Muscle layer of colon (tissue), 2 donors: Measurements from ENCODE around the gene SLC6A19.

Experiments used
- H3K27ac ChIP-seq: one replicate; pipeline ENCODE4 v1.7.0; 2013; ENCODE audit warnings: low read depth, mild to moderate bottlenecking, low read length, moderate library complexity
- H3K27me3 ChIP-seq, 2 donors: one replicate each; pipeline ENCODE4 v1.7.0; 2013; ENCODE audit warnings: low read length in 2 of 2, mild to moderate bottlenecking in 2 of 2; ENCODE audit not compliant: insufficient read depth in 2 of 2, control insufficient read depth in 1 of 2
- H3K36me3 ChIP-seq: one replicate; pipeline ENCODE4 v1.7.0; 2013; ENCODE audit warnings: mild to moderate bottlenecking, low read length; ENCODE audit not compliant: insufficient read depth
- H3K4me1 ChIP-seq: one replicate; pipeline ENCODE4 v1.7.0; 2013; ENCODE audit warnings: mild to moderate bottlenecking, low read length; ENCODE audit not compliant: insufficient read depth
- H3K4me3 ChIP-seq, 2 donors: one replicate each; pipeline ENCODE4 v1.7.0; 2013; ENCODE audit warnings: low read length in 2 of 2, low read depth in 1 of 2, mild to moderate bottlenecking in 1 of 2, moderate library complexity in 1 of 2
- H3K9ac ChIP-seq: one replicate; pipeline ENCODE4 v1.7.0; 2013; ENCODE audit warnings: low read length
- H3K9me3 ChIP-seq: one replicate; pipeline ENCODE4 v1.7.0; 2013; ENCODE audit warnings: mild to moderate bottlenecking, low read length
- donor health status: abdominal sarcoma.
- donor health status: Adenocarcinoma of cecum.

Gene SLC6A19

DNA sequence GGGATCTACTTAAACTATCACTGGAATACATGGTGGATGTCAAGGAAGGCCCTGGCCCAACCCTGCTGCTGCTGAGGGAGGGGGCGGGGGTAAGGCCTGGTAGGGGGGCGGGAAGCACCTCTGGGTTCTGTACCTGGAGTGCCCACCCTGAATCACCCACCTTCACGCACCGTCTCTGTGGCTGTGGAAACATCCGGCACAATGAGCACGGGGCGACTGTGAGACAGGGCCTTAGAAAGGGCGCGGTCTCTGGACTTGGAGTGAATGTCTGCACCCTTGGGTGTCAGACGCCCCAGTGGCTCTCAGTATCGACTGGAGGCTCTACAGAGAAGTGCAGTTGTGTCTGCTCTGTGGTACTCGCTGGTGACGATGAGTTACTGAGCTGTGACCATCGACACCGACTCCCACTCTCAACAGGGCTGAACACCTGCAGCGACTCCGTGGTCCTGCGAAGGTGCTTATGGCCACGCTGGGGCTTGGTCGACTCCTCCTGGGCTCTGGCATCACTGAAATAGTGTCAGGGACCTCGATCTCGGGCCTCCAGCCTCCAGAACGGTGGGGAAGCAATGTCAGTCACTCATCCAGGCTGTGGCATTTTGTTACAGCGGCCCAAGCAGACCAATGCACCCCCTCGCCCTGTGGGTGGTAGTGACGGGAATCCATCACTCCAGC lies 25.5 kb upstream of the SLC6A19 start:
- H3K9ac ChIP-seq = no peak overlapping the region

GRCh38 chr5:1176473-1177391 lies 24.7 kb upstream of the SLC6A19 start:
- no peaks in the 10 kb centered on the region for H3K9me3 ChIP-seq
- peaks cover 0 to 10% of the 10 kb centered on the region in 2 donors for H3K27me3 ChIP-seq
- H3K4me3 ChIP-seq = no peak overlapping the region
- no peak overlapping the region for H3K27ac ChIP-seq
- H3K4me1 ChIP-seq = no peaks in the 10 kb centered on the region
- H3K36me3 ChIP-seq = no peaks in the 10 kb centered on the region
- no peak overlapping the region for H3K9ac ChIP-seq

More for the DNA sequence above, 25.5 kb upstream of the SLC6A19 start:
- H3K27me3 ChIP-seq = peaks cover 0 to 5% of the 10 kb centered on the region in 2 donors
- no peaks in the 10 kb centered on the region for H3K36me3 ChIP-seq
- no peaks in the 10 kb centered on the region for H3K9me3 ChIP-seq
- H3K4me3 ChIP-seq = no peak overlapping the region
- no peaks in the 10 kb centered on the region for H3K4me1 ChIP-seq
- no peak overlapping the region for H3K27ac ChIP-seq

- Histone ChIP-seq H3K36me3 (no peaks in the 10 kb centered on the region), H3K4me1 (no peaks in the 10 kb centered on the region), H3K9me3 (no peaks in the 10 kb centered on the region), H3K9ac (no peak overlapping the region), H3K4me3 (no peak overlapping the region), H3K27me3 (peaks cover 0 to 14% of the 10 kb centered on the region in 2 donors), H3K27ac (no peak overlapping the region)
These were observed 23.4 kb upstream of the SLC6A19 start for GRCh38 chr5:1177826-1178528.

DNA sequence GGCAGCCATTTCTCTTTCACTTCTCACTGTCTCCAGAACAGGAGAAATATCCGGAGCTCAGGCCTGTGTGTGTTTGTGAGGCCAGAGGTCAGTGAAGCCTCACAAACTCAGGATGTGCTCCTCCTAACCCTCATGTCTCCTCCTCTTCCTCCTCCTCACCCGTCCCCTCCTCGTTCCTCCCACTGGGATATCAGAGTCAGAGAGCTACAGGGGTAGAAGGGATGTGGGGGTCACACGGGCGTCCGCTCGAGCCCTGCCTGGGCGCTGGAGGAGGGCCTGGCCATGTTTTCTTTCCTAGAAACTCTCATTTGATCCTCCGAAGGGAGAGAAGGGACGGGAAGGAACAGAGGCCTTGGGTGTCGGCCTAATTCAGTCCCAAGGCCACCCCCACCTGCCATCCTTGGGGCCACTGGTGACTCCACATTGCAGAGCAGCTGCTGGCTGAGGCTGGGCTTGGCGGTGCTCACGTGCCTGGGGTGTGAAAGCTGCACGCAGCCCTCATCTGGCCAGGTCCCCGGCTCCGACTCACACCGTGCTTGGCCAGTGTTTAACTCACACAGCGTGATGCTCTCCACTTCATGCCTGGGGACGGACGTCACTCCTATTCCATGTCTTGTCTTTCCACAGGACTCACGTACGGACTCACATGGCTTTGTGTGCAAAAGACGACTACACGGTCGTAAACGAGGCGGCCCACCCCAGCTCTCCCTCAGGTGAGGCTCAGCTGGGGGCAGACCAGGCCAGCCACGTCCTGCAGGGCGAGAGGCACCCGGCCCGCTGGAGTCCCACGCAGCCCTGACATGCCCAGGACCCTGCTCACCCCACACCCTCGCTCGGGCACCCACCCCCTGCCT lies 22.6 kb upstream of the SLC6A19 start:
- Histone ChIP-seq H3K4me1 (no peaks in the 10 kb centered on the region), H3K27me3 (peaks cover 0 to 13% of the 10 kb centered on the region in 2 donors), H3K4me3 (no peak overlapping the region), H3K9me3 (no peaks in the 10 kb centered on the region), H3K36me3 (no peaks in the 10 kb centered on the region), H3K9ac (no peak overlapping the region), H3K27ac (no peak overlapping the region)

DNA sequence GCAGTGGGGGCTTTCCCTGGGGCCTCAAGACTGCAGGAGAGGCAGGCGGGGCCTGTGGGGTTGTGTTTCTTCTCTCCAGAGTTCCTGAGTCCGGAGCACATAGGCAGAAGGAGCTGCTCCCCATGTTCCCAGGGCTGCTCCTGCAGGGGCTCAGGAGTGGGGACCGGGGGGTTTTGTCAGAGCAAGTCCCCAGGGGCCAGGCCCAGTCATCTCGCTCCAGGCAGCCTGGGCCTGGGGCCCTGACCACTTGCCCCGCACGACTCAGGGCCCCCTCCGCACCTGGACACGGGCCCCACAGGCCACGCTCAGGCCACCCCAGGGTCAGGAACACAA lies 22.0 kb upstream of the SLC6A19 start:
- no peaks in the 10 kb centered on the region for H3K36me3 ChIP-seq
- H3K9ac ChIP-seq = no peak overlapping the region
- no peaks in the 10 kb centered on the region for H3K4me1 ChIP-seq
- H3K27ac ChIP-seq = no peak overlapping the region
- no peaks in the 10 kb centered on the region for H3K9me3 ChIP-seq
- no peak overlapping the region for H3K4me3 ChIP-seq
- H3K27me3 ChIP-seq = peaks cover 0 to 10% of the 10 kb centered on the region in 2 donors

DNA sequence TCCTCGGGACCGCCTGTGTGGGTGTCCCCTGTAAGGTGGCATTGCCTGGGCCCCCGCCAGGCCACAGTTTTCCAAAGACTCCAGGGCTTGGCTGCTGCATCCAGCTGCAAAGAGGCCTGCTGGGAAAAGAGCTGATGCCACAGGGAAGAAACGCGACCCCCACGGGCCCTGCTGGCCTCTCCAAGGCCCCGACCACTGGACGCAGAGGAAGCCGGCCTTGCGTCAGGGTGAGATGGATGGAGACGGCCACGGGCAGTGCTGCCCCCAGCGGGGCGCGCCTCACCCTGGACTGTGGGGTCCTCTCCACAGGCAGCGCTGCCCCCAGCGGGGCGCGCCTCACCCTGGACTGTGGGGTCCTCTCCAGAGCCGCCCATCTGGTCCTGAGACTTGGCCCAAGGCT lies 21.3 kb upstream of the SLC6A19 start:
- Histone ChIP-seq H3K9ac (no peak overlapping the region), H3K27me3 (peaks cover 0 to 10% of the 10 kb centered on the region in 2 donors), H3K4me3 (no peak overlapping the region), H3K27ac (no peak overlapping the region), H3K36me3 (no peaks in the 10 kb centered on the region), H3K9me3 (no peaks in the 10 kb centered on the region), H3K4me1 (no peaks in the 10 kb centered on the region)

DNA sequence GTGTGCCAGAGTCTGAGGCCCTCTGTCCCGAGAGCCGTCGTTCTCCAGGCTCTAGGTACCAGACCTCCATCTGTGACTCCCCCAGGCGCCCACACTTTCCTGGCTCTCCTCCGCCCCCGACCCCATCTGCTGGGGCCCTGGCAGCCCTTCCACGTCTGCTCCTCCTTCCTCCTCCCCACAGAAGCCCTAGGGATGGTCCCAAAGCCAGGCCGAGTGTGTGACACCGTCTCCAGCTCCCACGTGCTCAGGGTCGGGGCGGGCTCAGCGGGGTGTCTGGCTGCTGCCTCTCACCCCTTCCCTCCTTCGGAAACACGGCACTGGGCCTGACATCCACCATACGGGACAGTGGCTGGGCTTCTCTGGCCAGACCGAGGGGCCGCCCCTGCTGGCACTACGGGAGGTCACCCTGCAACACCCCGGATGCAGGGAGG lies 20.5 kb upstream of the SLC6A19 start:
- no peak overlapping the region for H3K4me3 ChIP-seq
- no peak overlapping the region for H3K27ac ChIP-seq
- H3K9ac ChIP-seq = no peak overlapping the region
- H3K9me3 ChIP-seq = no peaks in the 10 kb centered on the region
- no peaks in the 10 kb centered on the region for H3K4me1 ChIP-seq
- peaks cover 0 to 10% of the 10 kb centered on the region in 2 donors for H3K27me3 ChIP-seq
- H3K36me3 ChIP-seq = no peaks in the 10 kb centered on the region

- Histone ChIP-seq H3K9ac (no peak overlapping the region), H3K27me3 (peaks cover 0 to 10% of the 10 kb centered on the region in 2 donors), H3K4me1 (no peaks in the 10 kb centered on the region), H3K27ac (no peak overlapping the region), H3K9me3 (no peaks in the 10 kb centered on the region), H3K36me3 (no peaks in the 10 kb centered on the region), H3K4me3 (no peak overlapping the region)
These were observed 19.7 kb upstream of the SLC6A19 start for GRCh38 chr5:1181451-1182359.

DNA sequence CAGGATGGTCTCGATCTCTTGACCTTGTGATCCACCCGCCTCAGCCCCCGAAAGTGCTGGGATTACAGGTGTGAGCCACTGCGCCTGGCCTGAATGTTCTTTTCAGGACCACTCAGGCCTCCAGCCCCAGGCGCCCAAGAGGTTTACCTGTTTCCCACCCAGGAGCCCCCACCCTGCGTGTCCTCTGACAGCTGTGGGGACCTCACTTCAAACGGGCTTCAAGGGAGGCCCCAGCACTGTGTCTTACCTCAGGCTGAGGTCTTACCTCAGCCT lies 19.1 kb upstream of the SLC6A19 start:
- H3K27ac ChIP-seq = no peak overlapping the region

DNA sequence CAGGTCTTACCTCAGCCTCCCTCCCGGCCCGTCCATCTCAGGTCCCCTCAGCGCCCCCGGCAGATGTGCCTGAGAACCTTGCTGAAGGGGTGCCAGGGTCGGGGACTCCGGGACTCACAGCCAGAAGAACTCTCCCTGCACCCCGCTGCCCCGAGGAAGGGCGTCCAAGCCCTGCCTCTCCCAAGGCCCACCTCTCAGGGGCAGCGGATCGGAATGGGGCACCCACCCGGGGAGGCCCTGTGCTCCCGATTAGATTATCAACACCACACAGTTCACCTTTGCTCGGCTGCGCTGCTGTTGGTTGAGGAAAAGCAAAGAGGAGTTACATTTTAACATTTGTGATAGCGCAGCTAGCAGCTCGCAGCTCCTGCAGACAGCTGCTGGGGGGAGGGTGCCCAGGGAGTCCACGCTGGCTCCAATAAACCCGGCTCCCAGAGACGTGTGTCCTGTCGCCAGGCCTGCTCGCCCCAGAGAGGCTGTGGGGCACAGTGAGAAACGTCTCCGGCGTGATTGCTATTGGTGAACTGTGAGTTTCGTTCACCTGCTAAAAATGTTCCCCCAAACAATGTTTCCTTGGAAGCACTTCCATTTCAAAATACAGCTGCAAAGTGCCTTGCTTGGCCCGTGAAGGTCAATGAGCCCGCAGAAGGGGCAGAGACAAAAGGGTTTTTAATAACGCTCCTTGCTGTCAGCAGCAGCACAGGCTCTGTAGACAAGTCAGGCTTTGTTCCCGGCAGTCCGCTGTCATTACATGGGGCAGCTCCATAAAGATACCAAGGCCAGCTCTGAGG lies 18.6 kb upstream of the SLC6A19 start:
- H3K36me3 ChIP-seq = no peaks in the 10 kb centered on the region
- no peak overlapping the region for H3K27ac ChIP-seq
- no peak overlapping the region for H3K4me3 ChIP-seq
- H3K9ac ChIP-seq = no peak overlapping the region
- H3K9me3 ChIP-seq = no peaks in the 10 kb centered on the region
- H3K4me1 ChIP-seq = no peaks in the 10 kb centered on the region
- peaks cover 0 to 10% of the 10 kb centered on the region in 2 donors for H3K27me3 ChIP-seq

More for the DNA sequence above, 19.1 kb upstream of the SLC6A19 start:
- Histone ChIP-seq H3K4me1 (no peaks in the 10 kb centered on the region), H3K4me3 (no peak overlapping the region), H3K27me3 (peaks cover 0 to 10% of the 10 kb centered on the region in 2 donors), H3K9me3 (no peaks in the 10 kb centered on the region), H3K36me3 (no peaks in the 10 kb centered on the region), H3K9ac (no peak overlapping the region)
